Measurements from ENCODE around the gene ITGBL1. TPM values are rescaled to one million over a fixed set of nuclear protein-coding genes. Genes with fewer than 3 reads are reported as not detected.

The ITGBL1 gene
- polyA plus RNA-seq, 1 donor = 0.36 TPM

- DNase-seq = no peak
These were observed 305.1 kb downstream of the ITGBL1 start for GRCh38 chr13:101757446-101758039.

GRCh38 chr13:101763191-101763590 is 310.7 kb downstream of the ITGBL1 start:
- no peak for DNase-seq

Other genes starting within 250 kb of the ITGBL1 start
- 0.14 TPM for gene NALCN, start 36.2 kb upstream of the ITGBL1 start, polyA plus RNA-seq (ENCODE audit: insufficient read length)